Ramos (cell line): ENCODE results near the gene CTBP2.

Experiments
- in situ Hi-C: fragments of 300-500 bp; cut with MboI; formaldehyde crosslinking; loops from one replicate; pipeline ENCODE4 v1.14.3; 2022; ENCODE audit warnings: low sequenced_read_pairs; ENCODE audit not compliant: unreplicated experiment

The CTBP2 gene

GRCh38 chr10:125032474-125033020 lies 127.8 kb downstream of the CTBP2 start:
- in situ Hi-C loops: no loop called here

- in situ Hi-C loops: no loop called here
Observed at GRCh38 chr10:125030567-125031197, 129.7 kb downstream of the CTBP2 start.

- in situ Hi-C loops: no loop called here
Observed at GRCh38 chr10:125029584-125030242, 130.7 kb downstream of the CTBP2 start.

GRCh38 chr10:125027871-125028869 lies 132.2 kb downstream of the CTBP2 start:
- in situ Hi-C loops: no loop called here

GRCh38 chr10:125026974-125027735 lies 133.2 kb downstream of the CTBP2 start:
- in situ Hi-C loops: no loop called here

DNA sequence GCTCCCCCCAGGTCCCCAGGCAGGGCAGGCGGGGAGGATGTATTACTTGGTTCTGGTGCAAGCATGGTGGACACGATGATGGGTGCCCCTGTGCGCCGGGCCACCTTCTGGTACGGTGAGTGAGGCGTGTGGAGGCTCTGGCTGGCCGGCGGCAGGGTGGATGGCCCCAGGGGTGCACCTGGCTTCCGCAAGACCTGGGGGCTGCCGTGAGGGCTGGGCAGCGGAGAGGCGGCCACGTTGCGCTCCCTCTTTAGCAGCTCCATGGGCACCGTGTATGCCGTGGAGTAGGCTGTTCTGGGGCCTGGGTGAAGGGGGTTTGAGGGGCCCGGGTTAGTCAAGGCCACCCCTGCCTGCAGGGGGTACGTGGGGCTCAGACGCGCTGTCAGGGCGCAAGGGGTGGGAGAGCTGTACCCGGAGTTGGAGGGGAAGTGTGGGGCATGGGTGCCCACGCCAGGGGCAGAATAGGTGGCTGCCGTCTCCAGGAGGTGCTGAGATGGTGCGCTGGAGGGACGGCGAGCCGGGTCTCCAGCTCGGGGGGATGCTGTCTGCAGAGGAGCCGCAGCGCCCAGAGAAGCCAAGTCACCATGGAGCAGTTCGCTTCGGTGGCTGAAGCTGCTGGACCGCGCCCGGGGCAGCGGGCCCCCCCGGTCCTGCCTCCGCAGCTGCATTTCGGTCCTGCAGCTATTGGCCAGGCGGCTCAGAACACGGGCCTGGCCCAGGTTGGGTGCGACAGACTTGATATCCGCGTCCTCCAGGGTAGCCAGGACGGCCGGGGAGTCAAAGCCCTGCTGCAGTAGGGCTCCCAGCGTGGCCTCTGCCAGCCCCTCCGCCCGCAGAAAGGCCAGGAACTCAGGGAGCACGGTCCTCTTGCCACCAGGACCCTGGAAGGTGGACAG lies 134.1 kb downstream of the CTBP2 start:
- in situ Hi-C loops: no loop called here

GRCh38 chr10:125025341-125025740 lies 135.0 kb downstream of the CTBP2 start:
- in situ Hi-C loops: no loop called here

GRCh38 chr10:125024497-125025234 lies 135.7 kb downstream of the CTBP2 start:
- in situ Hi-C loops: no loop called here

GRCh38 chr10:125023862-125024496 lies 136.4 kb downstream of the CTBP2 start:
- in situ Hi-C loops: no loop called here

DNA sequence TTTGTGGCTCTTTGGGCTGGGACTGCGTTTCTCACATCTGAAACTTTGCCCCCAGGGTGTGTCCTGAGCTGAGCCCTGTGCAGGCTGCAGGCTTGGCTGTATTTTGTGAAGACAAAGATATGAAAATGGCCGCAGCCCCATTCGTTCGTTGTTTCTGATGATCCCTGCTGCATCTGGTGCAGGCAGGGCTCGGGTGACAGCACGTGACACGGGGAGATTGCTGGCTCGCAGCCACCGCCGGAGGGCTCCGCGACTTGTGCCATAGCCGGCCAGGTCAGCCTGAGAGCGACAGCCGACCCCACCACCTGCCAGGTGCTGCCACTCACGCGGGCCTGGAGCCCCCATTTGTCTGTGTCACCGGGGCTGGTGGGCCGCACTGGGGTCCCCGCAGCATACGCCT lies 137.1 kb downstream of the CTBP2 start:
- in situ Hi-C loops: no loop called here

DNA sequence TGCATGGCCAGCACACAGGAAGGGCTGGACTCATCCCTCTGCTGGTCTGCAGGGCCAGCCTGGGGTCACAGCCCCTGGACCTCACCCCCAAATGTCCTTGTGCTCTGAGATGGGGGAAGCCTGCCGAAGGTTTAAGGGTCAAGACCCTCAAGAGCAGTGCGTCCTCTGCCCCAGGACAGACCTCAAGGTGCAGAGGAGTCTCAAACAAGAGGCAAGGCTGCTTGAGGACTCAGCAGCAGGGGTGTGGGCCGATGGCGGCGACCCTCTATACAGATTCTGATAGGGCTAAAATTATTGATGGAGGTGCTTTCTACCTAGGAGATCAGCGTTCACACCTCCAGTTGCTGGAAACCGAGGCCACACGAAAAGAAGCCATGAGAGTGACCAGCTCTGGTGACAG lies 137.7 kb downstream of the CTBP2 start:
- in situ Hi-C loops: no loop called here

DNA sequence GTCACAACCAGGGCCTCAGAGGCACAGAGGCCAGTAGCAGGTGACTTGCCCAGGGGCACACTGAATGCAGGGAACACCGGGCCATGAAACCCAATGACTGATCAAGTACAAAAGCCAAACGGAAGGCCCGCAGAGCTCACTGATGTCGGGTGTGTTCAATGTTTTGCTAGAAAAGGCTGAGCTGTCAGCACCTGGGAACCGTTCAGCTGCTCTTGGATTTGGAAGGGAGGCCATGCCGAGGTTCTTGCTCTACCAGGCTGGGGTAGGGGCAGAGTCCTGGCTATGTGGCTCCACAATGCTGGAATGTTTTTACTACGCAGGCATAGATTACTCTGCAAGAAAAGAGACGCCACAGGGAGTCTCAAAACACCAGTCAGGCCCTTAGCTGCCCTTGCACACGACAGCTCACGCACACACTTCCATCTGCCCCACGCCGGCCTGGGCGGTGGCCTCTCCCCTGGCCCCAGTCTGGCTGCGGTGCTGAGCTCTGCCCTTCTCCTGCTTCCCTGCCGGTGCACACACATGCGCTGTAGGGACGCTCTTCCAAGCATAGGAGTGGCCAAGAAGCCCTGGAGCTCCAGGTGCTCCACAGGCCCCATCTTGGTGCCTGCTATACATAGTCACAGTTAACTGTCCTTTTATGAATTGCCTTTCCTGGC lies 138.5 kb downstream of the CTBP2 start:
- in situ Hi-C loops: no loop called here

DNA sequence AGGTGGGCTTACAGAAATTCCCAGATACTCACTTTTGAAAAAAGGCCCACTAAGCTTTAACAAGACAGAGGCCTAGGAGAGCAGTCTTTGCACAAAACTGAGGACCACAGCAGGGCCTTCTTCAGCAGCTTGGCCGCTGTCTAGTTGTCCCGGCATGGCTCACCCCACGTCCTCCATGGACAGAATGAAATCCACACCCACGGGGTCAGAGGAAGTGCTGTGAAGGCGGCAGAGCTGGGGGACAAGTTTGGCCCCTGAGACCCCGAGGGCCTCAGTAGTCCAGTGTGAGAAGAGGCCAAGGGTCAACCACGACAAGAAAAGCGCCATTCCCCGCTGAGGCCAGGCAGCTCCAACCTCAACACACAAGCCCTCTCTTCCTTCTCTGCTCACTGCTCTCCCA lies 139.5 kb downstream of the CTBP2 start:
- in situ Hi-C loops: no loop called here

DNA sequence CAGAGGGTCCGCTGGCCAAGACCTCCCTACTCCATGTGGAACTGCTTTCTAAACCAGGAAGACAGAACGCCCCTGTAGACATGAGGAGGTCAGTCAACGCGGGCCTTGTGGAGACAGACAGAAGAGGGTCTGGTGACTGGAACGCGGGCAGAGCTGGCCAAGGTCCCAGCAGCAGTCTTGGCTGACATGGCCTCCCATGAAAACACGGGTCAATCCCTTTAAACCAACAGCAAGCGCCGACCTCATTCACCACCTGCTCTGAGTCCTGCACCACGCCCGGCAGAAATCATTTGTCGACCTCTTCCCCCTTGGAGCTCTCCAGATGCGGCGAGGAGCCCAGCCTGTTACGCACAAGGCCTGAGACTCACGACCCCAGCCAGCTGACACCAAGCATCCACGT lies 140.0 kb downstream of the CTBP2 start:
- in situ Hi-C loops: no loop called here

DNA sequence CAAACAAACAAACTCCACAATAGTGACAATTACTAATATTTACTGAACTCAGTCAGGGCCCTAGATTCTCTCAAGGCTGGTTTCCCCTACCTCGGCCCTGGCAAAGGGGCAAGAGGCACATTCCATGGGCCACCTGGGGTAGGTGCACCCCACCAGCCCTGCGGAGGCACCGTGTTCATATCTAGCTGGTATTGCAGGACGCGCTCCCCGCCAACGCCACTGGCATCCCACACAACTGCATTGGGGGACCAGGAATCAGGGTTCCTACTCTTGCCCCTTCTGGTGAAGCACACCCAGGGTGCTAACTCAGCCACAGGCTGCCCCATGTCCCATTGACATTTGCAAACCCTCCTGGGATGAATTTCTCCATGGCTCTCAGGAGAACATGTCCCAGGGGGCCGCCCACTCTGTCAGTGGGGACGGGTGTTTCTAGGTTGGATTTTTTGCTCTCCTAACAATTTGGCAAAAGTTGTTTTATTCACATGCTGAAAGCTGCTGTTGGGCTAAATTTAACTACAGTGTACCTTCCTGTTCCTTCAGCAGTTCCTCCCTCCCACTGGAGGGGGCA lies 141.7 kb downstream of the CTBP2 start:
- in situ Hi-C loops: no loop called here

- in situ Hi-C loops: no loop called here
Observed at GRCh38 chr10:125017547-125018298, 142.6 kb downstream of the CTBP2 start.
